Large intestine (tissue), 3 donors: ENCODE results near the gene NOTCH2. TPM values are rescaled to one million over a fixed set of nuclear protein-coding genes. Genes with fewer than 3 reads are reported as not detected.

Experiments used
- DNase-seq, 2 donors: peaks; one replicate each; pipeline versions ENCODE4 v3.0.0 to v3.0.0-alpha.2; 2013
- H3K27ac ChIP-seq: one replicate; pipeline ENCODE4 v1.5.1; 2013; ENCODE audit warnings: low read length
- H3K27me3 ChIP-seq: 2 replicates; pipeline ENCODE4 v1.6.1; 2013; ENCODE audit warnings: low read length; ENCODE audit not compliant: control insufficient read depth, insufficient read depth
- H3K36me3 ChIP-seq: 2 replicates; pipeline ENCODE4 v1.6.1; 2013; ENCODE audit warnings: low read length; ENCODE audit not compliant: control insufficient read depth, insufficient read depth
- H3K4me1 ChIP-seq: one replicate; pipeline ENCODE4 v1.6.1; 2013; ENCODE audit warnings: low read length; ENCODE audit not compliant: control insufficient read depth, insufficient read depth
- H3K4me3 ChIP-seq: one replicate; pipeline ENCODE4 v1.5.1; 2013; ENCODE audit warnings: low read length
- H3K9me3 ChIP-seq: one replicate; pipeline ENCODE4 v1.6.1; 2013; ENCODE audit warnings: mild to moderate bottlenecking, low read depth, low read length, moderate library complexity; ENCODE audit not compliant: control insufficient read depth
- WGBS: methylation state at CpG from one replicate; pipeline ENCODE4 v1.1.5; 2013; ENCODE audit warnings: low lambda C conversion rate; ENCODE audit not compliant: insufficient coverage; 5-methylcytosine and 5-hydroxymethylcytosine counted together
- polyA plus RNA-seq: library from polyadenylated mRNA; unstranded; fragments of 120-200 nt; gene quantifications from one replicate; pipeline ENCODE4 v1.2.1, GENCODE V29; 2013

Gene NOTCH2
- polyA plus RNA-seq, 1 donor: 22.6 TPM

GRCh38 chr1:119975006-119975405, 94.5 kb downstream of the NOTCH2 start:
- no peaks in the 10 kb centered on the region for H3K27me3 ChIP-seq
- H3K9me3 ChIP-seq: no peaks in the 10 kb centered on the region
- H3K4me1 ChIP-seq: no peaks in the 10 kb centered on the region
- no peak overlapping the region for H3K27ac ChIP-seq
- H3K36me3 ChIP-seq: peaks cover 11% of the 10 kb centered on the region
- DNase-seq: no peak
- H3K4me3 ChIP-seq: no peak overlapping the region
- WGBS: no CpG with 5 or more reads among the region's 2 CpGs

GRCh38 chr1:119974013-119974412, 95.4 kb downstream of the NOTCH2 start:
- H3K27me3 ChIP-seq: no peaks in the 10 kb centered on the region
- H3K9me3 ChIP-seq: no peaks in the 10 kb centered on the region
- no peak overlapping the region for H3K27ac ChIP-seq
- peaks cover 11% of the 10 kb centered on the region for H3K36me3 ChIP-seq
- no peak overlapping the region for H3K4me3 ChIP-seq
- DNase-seq: no peak
- no peaks in the 10 kb centered on the region for H3K4me1 ChIP-seq

- no peak for DNase-seq
- Histone ChIP-seq H3K9me3 (no peaks in the 10 kb centered on the region), H3K4me3 (no peak overlapping the region), H3K27me3 (no peaks in the 10 kb centered on the region), H3K27ac (no peak overlapping the region), H3K36me3 (peaks cover 24% of the 10 kb centered on the region), H3K4me1 (no peaks in the 10 kb centered on the region)
- WGBS: 100% methylated on average over 2 of the region's 4 CpGs
Measured at GRCh38 chr1:119971710-119972570, 97.5 kb downstream of the NOTCH2 start.

GRCh38 chr1:119968601-119969000, 100.9 kb downstream of the NOTCH2 start:
- no peak overlapping the region for H3K4me3 ChIP-seq
- no peaks in the 10 kb centered on the region for H3K9me3 ChIP-seq
- no peak overlapping the region for H3K27ac ChIP-seq
- WGBS: 100% methylated on average over 1 of the region's 1 CpG
- no peak for DNase-seq
- H3K36me3 ChIP-seq: peaks cover 44% of the 10 kb centered on the region
- no peaks in the 10 kb centered on the region for H3K4me1 ChIP-seq
- H3K27me3 ChIP-seq: no peaks in the 10 kb centered on the region

- peak; percentile 67 to 81 for DNase-seq
- no CpG with 5 or more reads among the region's 1 CpG for WGBS
- no peaks in the 10 kb centered on the region for H3K9me3 ChIP-seq
Measured at GRCh38 chr1:119968068-119968492, 101.4 kb downstream of the NOTCH2 start.

GRCh38 chr1:119966681-119967080, 102.8 kb downstream of the NOTCH2 start:
- Histone ChIP-seq H3K4me3 (no peak overlapping the region), H3K36me3 (peaks cover 51% of the 10 kb centered on the region), H3K27ac (no peak overlapping the region), H3K27me3 (no peaks in the 10 kb centered on the region), H3K9me3 (no peaks in the 10 kb centered on the region), H3K4me1 (no peaks in the 10 kb centered on the region)
- no CpG with 5 or more reads among the region's 2 CpGs for WGBS
- DNase-seq: no peak

More at GRCh38 chr1:119968068-119968492, 101.4 kb downstream of the NOTCH2 start:
- Histone ChIP-seq H3K36me3 (peaks cover 48% of the 10 kb centered on the region), H3K4me1 (no peaks in the 10 kb centered on the region), H3K4me3 (no peak overlapping the region), H3K27me3 (no peaks in the 10 kb centered on the region), H3K27ac (no peak overlapping the region)

GRCh38 chr1:119966020-119966419, 103.4 kb downstream of the NOTCH2 start:
- Histone ChIP-seq H3K4me3 (no peak overlapping the region), H3K4me1 (no peaks in the 10 kb centered on the region), H3K27ac (no peak overlapping the region), H3K27me3 (no peaks in the 10 kb centered on the region), H3K36me3 (peaks cover 45% of the 10 kb centered on the region), H3K9me3 (no peaks in the 10 kb centered on the region)
- 80% methylated on average over 1 of the region's 4 CpGs for WGBS
- DNase-seq: no peak

GRCh38 chr1:119964673-119965363, 104.6 kb downstream of the NOTCH2 start:
- Histone ChIP-seq H3K9me3 (no peaks in the 10 kb centered on the region), H3K4me3 (no peak overlapping the region), H3K36me3 (peaks cover 44% of the 10 kb centered on the region), H3K27ac (no peak overlapping the region), H3K27me3 (no peaks in the 10 kb centered on the region), H3K4me1 (no peaks in the 10 kb centered on the region)
- DNase-seq: no peak
- WGBS: 83% methylated on average over 1 of the region's 1 CpG

- no peak overlapping the region for H3K4me3 ChIP-seq
- H3K36me3 ChIP-seq: peaks cover 40% of the 10 kb centered on the region
- no peak overlapping the region for H3K27ac ChIP-seq
- no peaks in the 10 kb centered on the region for H3K27me3 ChIP-seq
- no CpG with 5 or more reads among the region's 5 CpGs for WGBS
- no peak for DNase-seq
- H3K4me1 ChIP-seq: no peaks in the 10 kb centered on the region
- no peaks in the 10 kb centered on the region for H3K9me3 ChIP-seq
Measured at GRCh38 chr1:119962296-119962968, 107.0 kb downstream of the NOTCH2 start.

- Histone ChIP-seq H3K27me3 (no peaks in the 10 kb centered on the region), H3K4me3 (no peak overlapping the region), H3K27ac (no peak overlapping the region), H3K4me1 (no peaks in the 10 kb centered on the region), H3K9me3 (no peaks in the 10 kb centered on the region), H3K36me3 (peaks cover 23% of the 10 kb centered on the region)
- no peak for DNase-seq
- no CpG with 5 or more reads among the region's 4 CpGs for WGBS
Measured at GRCh38 chr1:119960501-119960900, 109.0 kb downstream of the NOTCH2 start.
